Loucy (cell line): ENCODE measurements around the gene TMEM270.

Experiments
- CTCF ChIP-seq: fragments of 200-600 bp; sonication (generic); conservative IDR thresholded peaks from 2 replicates; pipeline ENCODE4 v1.5.1; 2014; ENCODE audit warnings: mild to moderate bottlenecking, antibody characterized with exemption, low read length
- EZH2phosphoT487 ChIP-seq: fragments of 200-600 bp; IDR thresholded peaks from 2 replicates; pipeline ENCODE4 v1.6.1; 2018; ENCODE audit warnings: antibody characterized with exemption, mild to moderate bottlenecking, moderate library complexity, borderline replicate concordance

GRCh38 chr7:73840715-73841379, 20.1 kb upstream of the TMEM270 start:
- TF ChIP-seq CTCF (no peak), EZH2phosphoT487 (no peak)
